T-cell (primary cell): ENCODE data around the gene APLP2. TPM values are rescaled to one million over a fixed set of nuclear protein-coding genes. Genes with fewer than 3 reads are reported as not detected.

Experiments
- ATAC-seq, 4 experiments: fragments of 200-7000 bp in 3 of 4; fragments of 150-1000 bp in 1 of 4; cut with Tn5 transposase; replicated peaks in 1 of 4; 1 replicate in 3 of 4; 2 replicates in 1 of 4; pipeline ENCODE4 v1.10.0; 2021; ENCODE audit warnings: moderate library complexity in 3 of 4, mild to moderate bottlenecking in 2 of 4, moderate number of reproducible peaks in 1 of 4
- CTCF ChIA-PET, 2 donors: fragments of 300-600 bp; sonication (Branson Sonifier 250); formaldehyde crosslinking; loops; one replicate each; lab custom pipeline; 2022; ENCODE audit warnings: antibody characterized with exemption in 2 of 2; lab: Charles Lee
- POLR2A ChIA-PET, 2 donors: fragments of 300-600 bp; sonication (Branson Sonifier 250); formaldehyde crosslinking; loops; one replicate each; lab custom pipeline; 2022; ENCODE audit warnings: antibody characterized with exemption in 2 of 2; lab: Charles Lee
- DNase-seq, 35 experiments: peaks; one replicate each; pipeline versions ENCODE4 v3.0.0 to v3.0.0-alpha.2; 2013 to 2023
- H3K27ac ChIP-seq: one replicate; pipeline ENCODE4 v1.5.1; 2013; ENCODE audit warnings: low read length
- H3K27me3 ChIP-seq, 2 experiments: replicated peaks in 1 of 2; 1 replicate in 1 of 2; 2 replicates in 1 of 2; pipeline versions ENCODE4 v1.6.1 to v1.7.0; 2013; ENCODE audit warnings: low read length in 1 of 2, mixed read lengths in 1 of 2; ENCODE audit not compliant: control insufficient read depth in 2 of 2, insufficient read depth in 2 of 2; ENCODE audit errors: extremely low read depth in 1 of 2
- H3K36me3 ChIP-seq, 2 donors: 1 replicate in 1 of 2; 2 replicates in 1 of 2; pipeline versions ENCODE4 v1.6.1 to v1.7.0; 2013; ENCODE audit warnings: low read length in 1 of 2; ENCODE audit not compliant: control insufficient read depth in 2 of 2, insufficient read depth in 1 of 2; ENCODE audit errors: extremely low read depth in 1 of 2
- H3K4me1 ChIP-seq, 2 experiments: 1 replicate in 1 of 2; 2 replicates in 1 of 2; pipeline versions ENCODE4 v1.6.1 to v1.7.0; 2013; ENCODE audit warnings: low read length in 2 of 2, mixed read lengths in 1 of 2; ENCODE audit not compliant: insufficient read depth in 2 of 2, control insufficient read depth in 1 of 2; ENCODE audit errors: extremely low read depth in 1 of 2
- H3K4me3 ChIP-seq, 2 donors: 1 replicate in 1 of 2; 2 replicates in 1 of 2; pipeline versions ENCODE4 v1.5.1 to v1.7.0; 2013; ENCODE audit warnings: mild to moderate bottlenecking in 2 of 2, low read length in 1 of 2, moderate library complexity in 1 of 2; ENCODE audit not compliant: control insufficient read depth in 1 of 2; ENCODE audit errors: extremely low read depth in 1 of 2
- H3K9me3 ChIP-seq: 2 replicates; pipeline ENCODE4 v1.7.0; 2013
- H3K27ac Mint-ChIP-seq, 2 donors: one replicate each; pipeline ENCODE4 v1.8.0; 2020 to 2021; ENCODE audit warnings: mild to moderate bottlenecking in 2 of 2, mixed read lengths in 2 of 2
- H3K27me3 Mint-ChIP-seq, 2 donors: one replicate each; pipeline ENCODE4 v1.8.0; 2021 to 2022; ENCODE audit warnings: mixed read lengths in 2 of 2
- H3K36me3 Mint-ChIP-seq: one replicate; pipeline ENCODE4 v1.8.0; 2021; ENCODE audit warnings: mixed read lengths
- H3K4me1 Mint-ChIP-seq, 3 donors: one replicate each; pipeline ENCODE4 v1.8.0; 2020 to 2022; ENCODE audit warnings: mixed read lengths in 3 of 3, mild to moderate bottlenecking in 1 of 3
- H3K4me3 Mint-ChIP-seq, 3 donors: one replicate each; pipeline ENCODE4 v1.8.0; 2020 to 2022; ENCODE audit warnings: mild to moderate bottlenecking in 3 of 3, mixed read lengths in 3 of 3, moderate library complexity in 3 of 3
- H3K9me3 Mint-ChIP-seq, 3 donors: one replicate each; pipeline ENCODE4 v1.8.0; 2020 to 2022; ENCODE audit warnings: mixed read lengths in 3 of 3
- WGBS: methylation state at CpG from one replicate; pipeline ENCODE4 v1.1.5; 2013; ENCODE audit warnings: missing lambda C conversion rate; ENCODE audit not compliant: insufficient coverage; 5-methylcytosine and 5-hydroxymethylcytosine counted together
- total RNA-seq, 35 experiments: library from RNA in 6 of 35; stranded (reverse) in 6 of 35; fragments of 120-200 nt in 1 of 35; gene quantifications; one replicate each; pipeline versions ENCODE4 v1.2.1 to v1.2.4 and lab custom pipeline; 2013 to 2026

Gene APLP2
- total RNA-seq, 5 donors from 2014 or later (not counting 1 experiment from before 2014, with no cell fraction given): 36.4 to 61.9 (median 51.0) TPM

DNA sequence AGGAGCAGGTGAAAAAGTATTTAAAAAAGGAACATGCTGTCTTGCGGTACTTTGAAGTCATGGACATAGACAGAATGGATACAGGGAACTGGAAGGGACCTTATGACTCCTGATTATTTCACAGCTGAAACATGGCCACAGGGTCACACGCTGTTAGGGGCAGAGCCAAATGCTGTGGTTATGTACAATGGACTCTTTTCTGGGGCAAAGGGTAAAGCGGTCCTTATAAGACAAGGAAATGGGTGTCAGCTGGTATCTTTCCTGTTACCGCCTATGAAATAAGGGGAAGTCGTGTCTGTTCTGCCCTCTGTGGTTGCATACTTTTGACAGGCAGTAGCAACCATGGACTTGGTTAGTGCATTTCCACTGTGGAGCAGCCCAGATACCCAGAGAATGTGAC lies 77.1 kb downstream of the APLP2 start:
- Mint-ChIP-seq H3K9me3 (no peaks in the 10 kb centered on the region), H3K4me1 (peaks cover 13 to 26% (median 15%) of the 10 kb centered on the region in 3 donors), H3K4me3 (peak overlapping the region in 1 of 3 donors; percentile 14), H3K27ac (peak overlapping the region; percentile 45 to 55), H3K27me3 (peaks cover 2 to 4% of the 10 kb centered on the region in 2 donors), H3K36me3 (peaks cover 17% of the 10 kb centered on the region)
- POLR2A ChIA-PET: no interaction called here
- H3K4me3 ChIP-seq: no peak overlapping the region
- H3K27ac ChIP-seq: peak overlapping the region; percentile 49
- DNase-seq: peak in 3 of 35 experiments; percentile 7 to 38 (median 36)
- CTCF ChIA-PET: interaction anchor here in 1 of 2 donors (2.4 kb wide), 1 partner anchor 14 kb away, joined by 16 read pairs; no protein-coding TSS in a partner anchor
- H3K36me3 ChIP-seq: peaks cover 0 to 17% of the 10 kb centered on the region in 2 donors
- WGBS: 20% methylated on average over 5 of the region's 5 CpGs
- no peaks in the 10 kb centered on the region for H3K27me3 ChIP-seq
- H3K4me1 ChIP-seq: peaks cover 0 to 15% of the 10 kb centered on the region in 2 experiments
- ATAC-seq: peak; percentile 67 to 87 (median 76)
- H3K9me3 ChIP-seq: no peaks in the 10 kb centered on the region

DNA sequence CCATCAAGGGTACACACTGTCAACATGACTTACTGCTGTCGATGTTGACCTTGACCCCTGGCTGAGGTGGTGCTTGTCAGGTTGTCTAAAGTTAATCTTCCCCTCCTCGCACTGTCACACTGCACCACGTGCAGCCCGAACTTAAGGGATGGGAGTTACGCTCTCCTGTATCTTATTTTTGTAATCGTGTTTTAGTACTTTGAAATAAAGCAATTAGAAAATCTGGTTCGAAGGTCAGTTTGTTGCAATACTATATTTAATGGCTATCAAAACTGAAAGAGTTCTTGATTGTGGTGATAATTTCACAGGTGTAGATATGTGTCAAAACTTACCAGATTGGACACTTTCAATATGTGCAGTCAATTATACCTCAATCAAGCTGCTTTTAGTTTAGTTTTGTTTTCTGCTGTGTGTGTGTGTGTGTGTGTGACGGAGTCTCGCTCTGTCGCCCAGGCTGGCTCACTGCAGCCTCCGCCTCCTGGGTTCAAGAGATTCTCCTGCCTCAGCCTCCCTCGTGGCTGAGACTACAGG lies 79.2 kb downstream of the APLP2 start:
- Mint-ChIP-seq H3K36me3 (peaks cover 10% of the 10 kb centered on the region), H3K27ac (no peak overlapping the region), H3K27me3 (peaks cover 5 to 9% of the 10 kb centered on the region in 2 donors), H3K4me1 (peaks cover 13 to 26% (median 15%) of the 10 kb centered on the region in 3 donors), H3K4me3 (no peak overlapping the region), H3K9me3 (no peaks in the 10 kb centered on the region)
- ATAC-seq (no peak), DNase-seq (no peak)
- Histone ChIP-seq H3K27me3 (peaks cover 0 to 4% of the 10 kb centered on the region in 2 experiments), H3K27ac (no peak overlapping the region), H3K4me3 (no peak overlapping the region), H3K4me1 (peaks cover 0 to 15% of the 10 kb centered on the region in 2 experiments), H3K36me3 (peaks cover 0 to 4% of the 10 kb centered on the region in 2 donors), H3K9me3 (no peaks in the 10 kb centered on the region)
- ChIA-PET POLR2A (no interaction called here), CTCF (no interaction called here)
- WGBS: no CpG with 5 or more reads among the region's 12 CpGs

DNA sequence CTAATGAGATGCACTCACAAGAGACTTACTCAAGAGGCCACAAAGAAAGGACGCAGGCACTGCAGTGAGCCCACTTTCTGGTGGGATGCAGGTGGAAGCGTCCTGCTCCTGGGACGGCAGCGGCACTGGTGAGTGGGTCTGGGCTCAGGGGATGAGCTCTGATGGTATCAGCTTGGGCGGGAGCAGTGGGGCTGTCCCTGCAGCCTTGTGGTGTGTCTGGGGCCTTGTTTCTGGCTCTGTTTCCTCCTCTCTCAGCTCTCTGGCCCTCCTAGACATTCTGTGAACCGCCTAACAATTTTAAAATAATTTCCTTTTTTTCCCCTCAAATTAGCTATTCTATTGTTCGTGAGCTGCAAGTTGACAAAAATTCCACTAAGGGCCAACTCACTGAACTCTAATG lies 81.1 kb downstream of the APLP2 start:
- ChIA-PET POLR2A (no interaction called here), CTCF (no interaction called here)
- H3K27ac ChIP-seq: no peak overlapping the region
- Mint-ChIP-seq H3K4me1 (peaks cover 11 to 21% (median 15%) of the 10 kb centered on the region in 3 donors), H3K4me3 (no peak overlapping the region), H3K36me3 (no peaks in the 10 kb centered on the region), H3K27ac (no peak overlapping the region), H3K27me3 (peaks cover 5 to 9% of the 10 kb centered on the region in 2 donors), H3K9me3 (no peaks in the 10 kb centered on the region)
- DNase-seq (no peak), ATAC-seq (no peak)
- no peak overlapping the region for H3K4me3 ChIP-seq
- H3K36me3 ChIP-seq: no peaks in the 10 kb centered on the region
- WGBS: 17% methylated on average over 1 of the region's 7 CpGs
- peaks cover 0 to 8% of the 10 kb centered on the region in 2 experiments for H3K27me3 ChIP-seq
- H3K4me1 ChIP-seq: peaks cover 0 to 15% of the 10 kb centered on the region in 2 experiments
- no peaks in the 10 kb centered on the region for H3K9me3 ChIP-seq

DNA sequence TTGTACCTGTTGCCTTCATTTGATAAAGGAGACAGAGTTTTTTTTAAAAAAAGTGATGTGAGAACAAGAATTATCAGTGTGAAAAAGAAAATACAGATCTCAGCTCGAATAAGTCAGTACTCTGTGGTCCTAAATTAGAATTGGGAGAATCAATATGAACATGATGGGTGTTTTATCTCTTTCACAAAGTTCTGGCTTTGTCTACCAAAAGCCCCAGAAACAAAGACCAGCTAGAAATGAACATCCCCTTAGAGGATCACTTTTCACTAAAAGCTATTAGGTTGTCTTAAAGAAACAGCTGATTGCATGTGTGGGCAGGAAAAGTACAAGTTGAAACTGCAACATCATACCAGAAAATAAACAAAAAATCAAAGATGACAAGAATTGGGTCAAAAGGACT lies 81.5 kb downstream of the APLP2 start:
- Histone ChIP-seq H3K9me3 (no peaks in the 10 kb centered on the region), H3K36me3 (no peaks in the 10 kb centered on the region), H3K4me1 (peaks cover 0 to 12% of the 10 kb centered on the region in 2 experiments), H3K27ac (no peak overlapping the region), H3K4me3 (no peak overlapping the region), H3K27me3 (peaks cover 0 to 8% of the 10 kb centered on the region in 2 experiments)
- peaks cover 11 to 19% (median 13%) of the 10 kb centered on the region in 3 donors for H3K4me1 Mint-ChIP-seq
- ChIA-PET CTCF (no interaction called here), POLR2A (no interaction called here)
- H3K4me3 Mint-ChIP-seq: no peak overlapping the region
- H3K36me3 Mint-ChIP-seq: no peaks in the 10 kb centered on the region
- H3K9me3 Mint-ChIP-seq: no peaks in the 10 kb centered on the region
- no CpG with 5 or more reads among the region's 1 CpG for WGBS
- no peak for ATAC-seq
- H3K27me3 Mint-ChIP-seq: peaks cover 5 to 9% of the 10 kb centered on the region in 2 donors
- DNase-seq: no peak
- H3K27ac Mint-ChIP-seq: no peak overlapping the region

DNA sequence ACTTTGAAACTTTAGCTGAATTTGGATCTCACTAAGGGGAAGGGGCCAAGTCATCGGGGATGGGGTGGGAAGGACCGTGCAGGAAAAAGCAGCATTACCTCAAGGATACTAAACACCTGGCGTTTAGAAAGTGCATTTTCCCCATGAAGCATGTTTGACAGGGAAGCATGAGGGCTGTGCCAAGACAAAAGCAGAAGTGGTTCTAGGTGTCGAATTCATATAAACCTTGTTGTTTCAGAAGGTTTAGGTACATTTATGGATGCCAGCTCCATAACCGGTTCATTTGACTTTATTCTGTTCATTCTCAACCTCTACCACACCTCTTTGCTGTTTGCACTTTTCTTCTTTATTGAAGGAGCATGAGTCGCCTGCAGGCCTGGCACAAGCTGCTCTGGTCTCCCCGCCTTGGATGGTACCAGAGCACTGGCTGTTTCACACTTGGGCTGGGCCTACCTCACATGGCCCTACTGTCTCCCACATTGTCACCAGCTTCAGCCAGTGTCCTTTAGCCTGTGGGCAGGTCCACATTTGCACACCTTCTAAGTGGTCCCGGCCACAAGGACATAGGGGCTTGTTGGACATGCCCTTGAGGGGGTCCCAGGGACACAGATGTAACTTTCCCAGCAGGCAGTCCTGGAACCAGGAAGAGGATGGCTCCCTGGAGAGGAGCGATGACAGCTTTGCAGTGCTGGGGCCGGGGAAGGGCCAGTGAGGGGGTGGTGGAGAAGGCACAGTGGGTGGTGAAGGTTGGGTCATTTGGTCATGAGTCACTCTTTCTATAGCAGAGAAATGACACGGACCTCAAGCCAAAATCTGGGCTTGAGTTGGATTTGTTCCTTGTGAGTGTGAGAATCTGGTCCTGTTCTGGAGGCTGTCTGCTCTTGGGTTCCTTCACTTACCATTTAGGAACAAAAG lies 86.7 kb downstream of the APLP2 start:
- Histone ChIP-seq H3K36me3 (no peaks in the 10 kb centered on the region), H3K27ac (no peak overlapping the region), H3K4me3 (no peak overlapping the region), H3K4me1 (peaks cover 0 to 9% of the 10 kb centered on the region in 2 experiments), H3K27me3 (peaks cover 8 to 39% of the 10 kb centered on the region in 2 experiments), H3K9me3 (no peaks in the 10 kb centered on the region)
- CTCF ChIA-PET: no interaction called here
- no peak for DNase-seq
- H3K27ac Mint-ChIP-seq: no peak overlapping the region
- H3K9me3 Mint-ChIP-seq: no peaks in the 10 kb centered on the region
- H3K27me3 Mint-ChIP-seq: peaks cover 30 to 31% of the 10 kb centered on the region in 2 donors
- H3K36me3 Mint-ChIP-seq: no peaks in the 10 kb centered on the region
- POLR2A ChIA-PET: no interaction called here
- no peak for ATAC-seq
- 84% methylated on average over 6 of the region's 11 CpGs for WGBS
- no peak overlapping the region for H3K4me3 Mint-ChIP-seq
- H3K4me1 Mint-ChIP-seq: peaks cover 12 to 20% (median 12%) of the 10 kb centered on the region in 3 donors

DNA sequence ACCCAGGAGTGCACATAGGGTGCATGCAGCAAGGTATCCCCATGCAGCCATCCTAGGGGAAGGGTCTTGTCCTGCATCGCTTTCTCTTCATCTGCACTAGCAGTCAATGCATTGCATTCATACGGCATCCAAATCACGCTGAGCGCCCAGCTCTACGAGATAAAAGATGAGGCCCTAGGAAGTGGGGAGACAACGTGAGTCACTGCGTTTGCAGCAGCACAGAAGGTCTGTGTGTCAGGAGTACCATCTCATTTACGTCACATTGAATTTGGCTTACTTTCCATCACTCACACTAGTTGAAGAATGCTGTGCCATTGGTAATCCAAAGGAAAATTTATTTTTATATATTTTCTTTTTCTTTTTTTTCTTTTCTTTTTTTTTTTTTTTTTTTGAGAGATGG lies 87.4 kb downstream of the APLP2 start:
- Histone ChIP-seq H3K27ac (no peak overlapping the region), H3K4me3 (no peak overlapping the region), H3K36me3 (no peaks in the 10 kb centered on the region), H3K27me3 (peaks cover 8 to 47% of the 10 kb centered on the region in 2 experiments), H3K9me3 (no peaks in the 10 kb centered on the region), H3K4me1 (peaks cover 0 to 9% of the 10 kb centered on the region in 2 experiments)
- peaks cover 32 to 35% of the 10 kb centered on the region in 2 donors for H3K27me3 Mint-ChIP-seq
- no peaks in the 10 kb centered on the region for H3K9me3 Mint-ChIP-seq
- no peaks in the 10 kb centered on the region for H3K36me3 Mint-ChIP-seq
- 84% methylated on average over 7 of the region's 8 CpGs for WGBS
- CTCF ChIA-PET: interaction anchor here in 1 of 2 donors (0.8 kb wide), 1 partner anchor 1611 kb away, joined by 3 read pairs; no protein-coding TSS in a partner anchor
- no peak overlapping the region for H3K27ac Mint-ChIP-seq
- peaks cover 12 to 23% (median 12%) of the 10 kb centered on the region in 3 donors for H3K4me1 Mint-ChIP-seq
- no peak overlapping the region for H3K4me3 Mint-ChIP-seq
- POLR2A ChIA-PET: no interaction called here
- ATAC-seq (no peak), DNase-seq (no peak)
